Measurements from ENCODE around the gene PATE1. TPM values are rescaled to one million over a fixed set of nuclear protein-coding genes. Genes with fewer than 3 reads are reported as not detected.

Gene PATE1
- total RNA-seq, 1 experiment from 2014 or later, result not detected

DNA sequence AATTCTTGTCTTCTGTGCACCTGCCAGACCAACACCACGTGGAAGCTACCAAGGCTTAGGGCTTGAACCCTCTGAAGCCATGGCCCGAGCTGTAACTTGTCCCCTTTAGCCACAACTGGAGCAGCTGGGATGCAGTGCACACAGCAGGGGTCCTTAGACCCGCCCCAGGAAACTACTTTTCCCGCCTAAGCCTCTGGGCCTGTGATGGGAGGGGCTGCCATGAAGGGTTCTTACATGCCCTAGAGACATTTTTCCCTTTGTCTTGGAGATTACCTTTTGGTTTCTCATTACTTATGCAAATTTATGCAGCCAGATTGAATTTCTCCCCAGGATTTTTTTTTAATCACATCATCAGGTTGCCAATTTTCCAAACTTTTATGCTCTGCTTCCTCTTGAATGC is 51.6 kb downstream of the PATE1 start:
- Histone ChIP-seq H3K4me2 (ENCODE audit: low read length) (no peak overlapping the region), H4K20me1 (ENCODE audit: insufficient read depth) (no peaks in the 10 kb centered on the region), H3K4me3 (replicated peaks in 1 of 2; ENCODE audit: low read depth in 1 of 2, low read length in 2 of 2) (no peak overlapping the region), H3K27me3 (ENCODE audit: insufficient read depth, low read length) (no peaks in the 10 kb centered on the region), H3K79me2 (ENCODE audit: insufficient read depth, low read length) (no peaks in the 10 kb centered on the region), H3K4me1 (ENCODE audit: control insufficient read depth in 1 of 2, insufficient read depth in 2 of 2, low read length in 2 of 2) (no peaks in the 10 kb centered on the region), H3K9ac (ENCODE audit: low read length) (no peak overlapping the region), H3K27ac (ENCODE audit: low read depth, low read length) (no peak overlapping the region), H3K9me3 (ENCODE audit: control insufficient read depth in 1 of 2, insufficient read depth in 1 of 2, low read depth in 1 of 2, low read length in 2 of 2) (peaks cover 0 to 3% of the 10 kb centered on the region in 2 experiments; a peak in 2 of 4 replicates), H3K36me3 (ENCODE audit: control insufficient read depth in 1 of 2, insufficient read depth in 2 of 2, low read length in 2 of 2) (no peaks in the 10 kb centered on the region), H3K9me2 (ENCODE audit: insufficient read depth) (no peaks in the 10 kb centered on the region), H2AFZ (ENCODE audit: low read depth, low read length, poor library complexity, severe bottlenecking) (no peak overlapping the region)
- BruUV-seq (replicated peaks), result no TSS peak
- intact Hi-C loops (cut with micrococcal nuclease), result no loop called here
- ChIA-PET POLR2A (no interaction called here), CTCF (no interaction called here), RAD21 (ENCODE audit: low non-redundant PET in 1 of 2, low total read pairs in 2 of 2, uncharacterized antibody in 2 of 2, unreplicated experiment in 2 of 2) (no interaction called here)
- DNase-seq (ENCODE audit: low read depth, low spot score), result no peak
- TF ChIP-seq CBX3 (IDR thresholded peaks at IDR 0.05; ENCODE audit: low read depth) (no peak), SRF (IDR thresholded peaks at IDR 0.05; ENCODE audit: low read depth) (no peak), ELF1 (IDR thresholded peaks at IDR 0.05; ENCODE audit: borderline replicate concordance, low read depth) (no peak), ZNF274 (IDR thresholded peaks at IDR 0.05; ENCODE audit: low read depth, low read length) (no peak), CEBPB (IDR thresholded peaks at IDR 0.05; ENCODE audit: low read depth) (no peak)
- TF ChIP-seq, protein P1, sequence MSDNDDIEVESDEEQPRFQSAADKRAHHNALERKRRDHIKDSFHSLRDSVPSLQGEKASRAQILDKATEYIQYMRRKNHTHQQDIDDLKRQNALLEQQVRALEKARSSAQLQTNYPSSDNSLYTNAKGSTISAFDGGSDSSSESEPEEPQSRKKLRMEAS (IDR thresholded peaks at IDR 0.05), result no peak
- ATAC-seq, result no peak

Other genes starting within 250 kb of the PATE1 start
- 130 TPM for gene EI24, start 176.8 kb upstream of the PATE1 start, total RNA-seq (2021; ENCODE audit: unreplicated experiment)
- gene STT3A, start 153.4 kb upstream of the PATE1 start, total RNA-seq (2021; ENCODE audit: unreplicated experiment), result 156 TPM
- 69.3 TPM for gene CHEK1, start 121.1 kb upstream of the PATE1 start, total RNA-seq (2021; ENCODE audit: unreplicated experiment)
- not detected for gene ACRV1, start 65.4 kb upstream of the PATE1 start, total RNA-seq (2021; ENCODE audit: unreplicated experiment)
- gene PATE2, start 32.5 kb downstream of the PATE1 start, total RNA-seq (2021; ENCODE audit: unreplicated experiment), result not detected
- not detected for gene PATE3, start 41.8 kb downstream of the PATE1 start, total RNA-seq (2021; ENCODE audit: unreplicated experiment)
- not detected for gene PATE4, start 87.0 kb downstream of the PATE1 start, total RNA-seq (2021; ENCODE audit: unreplicated experiment)
- 18.9 TPM for gene HYLS1, start 141.4 kb downstream of the PATE1 start, total RNA-seq (2021; ENCODE audit: unreplicated experiment)
- gene PUS3, start 156.9 kb downstream of the PATE1 start, total RNA-seq (2021; ENCODE audit: unreplicated experiment), result 11.9 TPM
- gene DDX25, start 158.2 kb downstream of the PATE1 start, total RNA-seq (2021; ENCODE audit: unreplicated experiment), result 0.37 TPM
- not detected for gene VSIG10L2, start 199.8 kb downstream of the PATE1 start, total RNA-seq (2021; ENCODE audit: unreplicated experiment)

Data from HCT116 (cell line).